A549 (cell line): ENCODE data around the gene LGR6.

Source experiments
- CTCF ChIP-seq: fragments of >200 bp; sonication (Bioruptor Twin); formaldehyde crosslinking; IDR thresholded peaks from 3 replicates; pipeline ENCODE4 v1.5.1; 2016
- HEYL ChIP-seq: fragments of 250-450 bp; sonication (Bioruptor Pico); IDR thresholded peaks from 2 replicates; pipeline ENCODE4 v1.8.0; 2021; ENCODE audit warnings: mild to moderate bottlenecking, moderate library complexity
- HMGXB4 ChIP-seq: fragments of 250-450 bp; sonication (Bioruptor Pico); IDR thresholded peaks from 2 replicates; pipeline ENCODE4 v1.5.0; 2021; ENCODE audit warnings: mild to moderate bottlenecking, moderate library complexity, borderline replicate concordance
- HOXB13 ChIP-seq: fragments of 250-450 bp; sonication (Bioruptor Pico); IDR thresholded peaks from 2 replicates; pipeline ENCODE4 v1.5.0; 2020; ENCODE audit warnings: low read depth, mild to moderate bottlenecking, moderate library complexity
- POLR2A ChIP-seq: IDR thresholded peaks from 2 replicates; pipeline ENCODE4 v1.6.1; 2012; ENCODE audit warnings: mild to moderate bottlenecking, low read length
- SREBF2 ChIP-seq: fragments of 450-650 bp; IDR thresholded peaks from 2 replicates; pipeline ENCODE4 v1.6.1; 2014; ENCODE audit warnings: mild to moderate bottlenecking, moderate library complexity
- TP53 ChIP-seq: fragments of 250-450 bp; sonication (Bioruptor Pico); IDR thresholded peaks from 2 replicates; pipeline ENCODE4 v1.5.0; 2021; ENCODE audit warnings: mild to moderate bottlenecking, moderate library complexity
- TF ChIP-seq, protein P1 (sequence below): IDR thresholded peaks from 2 replicates; pipeline ENCODE4 v1.6.1; 2012
- TF ChIP-seq, protein P2 (sequence below): fragments of >200 bp; sonication (Bioruptor Twin); formaldehyde crosslinking; IDR thresholded peaks from 3 replicates; pipeline ENCODE4 v1.6.1; 2016

DNA sequence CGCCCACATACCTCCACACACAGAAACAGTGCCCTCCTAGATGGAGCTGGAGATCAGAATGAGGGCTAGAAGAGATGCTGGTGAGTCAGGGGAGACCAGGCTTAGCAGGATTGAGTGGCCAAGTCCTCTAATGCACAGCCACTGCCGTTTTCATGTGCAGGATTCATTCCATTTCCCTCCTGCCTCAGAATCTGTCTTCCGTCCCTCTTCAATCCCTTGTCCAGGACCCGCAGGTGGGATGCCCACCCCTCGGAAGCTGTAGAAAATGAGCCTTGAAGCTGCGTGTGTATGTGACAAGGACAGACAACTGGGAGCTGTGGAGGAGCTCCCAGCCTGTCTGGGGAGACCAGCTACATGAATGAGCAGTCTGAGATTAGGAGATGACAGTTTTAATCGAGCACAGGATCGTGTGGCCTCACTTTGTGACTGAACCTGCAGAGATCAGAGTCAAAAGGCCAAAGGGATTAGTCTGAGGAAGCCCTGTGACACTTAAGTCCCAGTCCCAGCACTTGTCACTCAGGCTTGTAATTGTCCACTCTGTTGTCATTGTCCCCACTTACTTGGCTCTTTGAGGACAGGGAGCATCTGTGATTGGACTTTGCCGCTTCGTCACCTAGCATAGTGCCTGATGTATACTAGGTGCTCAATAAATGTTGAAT lies 22.0 kb downstream of the LGR6 start:
- TF ChIP-seq POLR2A: no peak
- no peak for TF ChIP-seq HMGXB4 (CRISPR knock-in tag)
- no peak for TF ChIP-seq CTCF
- no peak for TF ChIP-seq SREBF2
- no peak for TF ChIP-seq TP53 (CRISPR knock-in tag)
- no peak for TF ChIP-seq HOXB13 (CRISPR knock-in tag)
- TF ChIP-seq, protein P1, sequence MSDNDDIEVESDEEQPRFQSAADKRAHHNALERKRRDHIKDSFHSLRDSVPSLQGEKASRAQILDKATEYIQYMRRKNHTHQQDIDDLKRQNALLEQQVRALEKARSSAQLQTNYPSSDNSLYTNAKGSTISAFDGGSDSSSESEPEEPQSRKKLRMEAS: no peak
- no peak for TF ChIP-seq HEYL (CRISPR knock-in tag)
- TF ChIP-seq, protein P2, sequence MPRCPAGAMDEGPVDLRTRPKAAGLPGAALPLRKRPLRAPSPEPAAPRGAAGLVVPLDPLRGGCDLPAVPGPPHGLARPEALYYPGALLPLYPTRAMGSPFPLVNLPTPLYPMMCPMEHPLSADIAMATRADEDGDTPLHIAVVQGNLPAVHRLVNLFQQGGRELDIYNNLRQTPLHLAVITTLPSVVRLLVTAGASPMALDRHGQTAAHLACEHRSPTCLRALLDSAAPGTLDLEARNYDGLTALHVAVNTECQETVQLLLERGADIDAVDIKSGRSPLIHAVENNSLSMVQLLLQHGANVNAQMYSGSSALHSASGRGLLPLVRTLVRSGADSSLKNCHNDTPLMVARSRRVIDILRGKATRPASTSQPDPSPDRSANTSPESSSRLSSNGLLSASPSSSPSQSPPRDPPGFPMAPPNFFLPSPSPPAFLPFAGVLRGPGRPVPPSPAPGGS: no peak
